PFSK-1 (cell line): ENCODE results near the gene LHB.

Experiments used
- FOXP2 ChIP-seq: optimal IDR thresholded peaks from 2 replicates; pipeline ENCODE3; 2011; ENCODE audit warnings: borderline replicate concordance, control low read depth, inconsistent platforms; ENCODE audit not compliant: insufficient read depth; ENCODE audit errors: extremely low read length, extremely low read depth
- POLR2AphosphoS5 ChIP-seq: IDR thresholded peaks from 2 replicates; pipeline ENCODE4 v1.6.1; 2012; ENCODE audit warnings: low read depth, mild to moderate bottlenecking, control low read depth, low read length, moderate library complexity
- SIN3A ChIP-seq: IDR thresholded peaks from 2 replicates; pipeline ENCODE4 v1.6.1; 2012; ENCODE audit warnings: mild to moderate bottlenecking, low read length, moderate library complexity, borderline replicate concordance; ENCODE audit not compliant: insufficient read depth
- TAF1 ChIP-seq: IDR thresholded peaks from 2 replicates; pipeline ENCODE4 v1.6.1; 2012; ENCODE audit warnings: low read length, control low read depth, borderline replicate concordance; ENCODE audit not compliant: insufficient read depth
- TF ChIP-seq, protein P1 (sequence below), 2 experiments: IDR thresholded peaks; 2 replicates each; pipeline versions ENCODE4 v1.6.1 to v1.8.0; 2011 to 2012; ENCODE audit warnings: low read depth in 2 of 2, low read length in 2 of 2, control low read depth in 1 of 2, inconsistent platforms in 1 of 2, mild to moderate bottlenecking in 1 of 2, moderate library complexity in 1 of 2; ENCODE audit not compliant: insufficient read depth in 1 of 2

LHB gene

DNA sequence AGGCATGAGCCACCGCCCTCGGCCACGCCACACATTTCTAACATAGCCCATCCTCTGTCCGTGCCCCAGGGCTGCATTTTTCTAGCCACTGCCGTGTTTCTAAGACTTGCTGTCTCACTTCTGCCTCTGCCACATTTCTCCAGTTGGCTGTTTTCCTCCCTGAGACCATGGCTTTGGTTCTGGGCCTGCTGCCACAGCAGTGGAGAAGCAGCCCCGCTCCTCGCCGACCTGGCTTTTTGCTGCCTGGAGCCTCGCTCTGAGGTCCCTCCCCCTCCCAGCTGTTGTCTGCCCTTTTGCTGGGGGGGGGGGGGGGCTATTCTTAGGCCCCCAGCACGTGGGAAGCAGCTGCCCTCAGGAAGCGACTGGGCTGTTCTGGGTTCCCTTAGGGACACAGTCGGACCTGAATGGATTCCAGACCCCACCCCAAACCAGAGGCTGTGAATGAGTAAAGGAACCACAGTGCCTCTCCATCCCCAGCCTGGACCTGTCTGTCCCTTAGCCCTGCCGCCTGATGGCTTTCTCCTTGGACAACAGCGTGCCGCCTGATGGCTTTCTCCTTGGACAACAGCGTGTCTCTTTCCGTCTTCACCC is 27.1 kb downstream of the LHB start:
- TF ChIP-seq TAF1 (no peak), POLR2AphosphoS5 (no peak), FOXP2 (no peak), SIN3A (no peak)
- TF ChIP-seq, protein P1, sequence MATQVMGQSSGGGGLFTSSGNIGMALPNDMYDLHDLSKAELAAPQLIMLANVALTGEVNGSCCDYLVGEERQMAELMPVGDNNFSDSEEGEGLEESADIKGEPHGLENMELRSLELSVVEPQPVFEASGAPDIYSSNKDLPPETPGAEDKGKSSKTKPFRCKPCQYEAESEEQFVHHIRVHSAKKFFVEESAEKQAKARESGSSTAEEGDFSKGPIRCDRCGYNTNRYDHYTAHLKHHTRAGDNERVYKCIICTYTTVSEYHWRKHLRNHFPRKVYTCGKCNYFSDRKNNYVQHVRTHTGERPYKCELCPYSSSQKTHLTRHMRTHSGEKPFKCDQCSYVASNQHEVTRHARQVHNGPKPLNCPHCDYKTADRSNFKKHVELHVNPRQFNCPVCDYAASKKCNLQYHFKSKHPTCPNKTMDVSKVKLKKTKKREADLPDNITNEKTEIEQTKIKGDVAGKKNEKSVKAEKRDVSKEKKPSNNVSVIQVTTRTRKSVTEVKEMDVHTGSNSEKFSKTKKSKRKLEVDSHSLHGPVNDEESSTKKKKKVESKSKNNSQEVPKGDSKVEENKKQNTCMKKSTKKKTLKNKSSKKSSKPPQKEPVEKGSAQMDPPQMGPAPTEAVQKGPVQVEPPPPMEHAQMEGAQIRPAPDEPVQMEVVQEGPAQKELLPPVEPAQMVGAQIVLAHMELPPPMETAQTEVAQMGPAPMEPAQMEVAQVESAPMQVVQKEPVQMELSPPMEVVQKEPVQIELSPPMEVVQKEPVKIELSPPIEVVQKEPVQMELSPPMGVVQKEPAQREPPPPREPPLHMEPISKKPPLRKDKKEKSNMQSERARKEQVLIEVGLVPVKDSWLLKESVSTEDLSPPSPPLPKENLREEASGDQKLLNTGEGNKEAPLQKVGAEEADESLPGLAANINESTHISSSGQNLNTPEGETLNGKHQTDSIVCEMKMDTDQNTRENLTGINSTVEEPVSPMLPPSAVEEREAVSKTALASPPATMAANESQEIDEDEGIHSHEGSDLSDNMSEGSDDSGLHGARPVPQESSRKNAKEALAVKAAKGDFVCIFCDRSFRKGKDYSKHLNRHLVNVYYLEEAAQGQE (IDR thresholded peaks at IDR 0.05; ENCODE audit: insufficient read depth in 1 of 2, low read depth in 2 of 2, low read length in 2 of 2): no peak

- TF ChIP-seq TAF1: no peak
- TF ChIP-seq, protein P1 (IDR thresholded peaks at IDR 0.05; ENCODE audit: insufficient read depth in 1 of 2, low read depth in 2 of 2, low read length in 2 of 2): no peak
- TF ChIP-seq FOXP2: no peak
- no peak for TF ChIP-seq POLR2AphosphoS5
- no peak for TF ChIP-seq SIN3A
These were observed 28.0 kb downstream of the LHB start for GRCh38 chr19:48988860-48989259.

GRCh38 chr19:48988286-48988685 is 28.6 kb downstream of the LHB start:
- TF ChIP-seq FOXP2 (no peak), TAF1 (no peak), POLR2AphosphoS5 (no peak), SIN3A (no peak)
- TF ChIP-seq, protein P1 (IDR thresholded peaks at IDR 0.05; ENCODE audit: insufficient read depth in 1 of 2, low read depth in 2 of 2, low read length in 2 of 2): no peak

- TF ChIP-seq TAF1 (no peak), POLR2AphosphoS5 (no peak), SIN3A (no peak), FOXP2 (no peak)
- TF ChIP-seq, protein P1 (IDR thresholded peaks at IDR 0.05; ENCODE audit: insufficient read depth in 1 of 2, low read depth in 2 of 2, low read length in 2 of 2): no peak
These were observed 29.6 kb downstream of the LHB start for GRCh38 chr19:48987323-48987722.

GRCh38 chr19:48986211-48986610 is 30.7 kb downstream of the LHB start:
- TF ChIP-seq FOXP2: no peak
- no peak for TF ChIP-seq SIN3A
- TF ChIP-seq, protein P1 (IDR thresholded peaks at IDR 0.05; ENCODE audit: insufficient read depth in 1 of 2, low read depth in 2 of 2, low read length in 2 of 2): no peak
- TF ChIP-seq TAF1: no peak
- TF ChIP-seq POLR2AphosphoS5: no peak
